ENCODE measurements around the gene DTYMK. TPM values are rescaled to one million over a fixed set of nuclear protein-coding genes. Genes with fewer than 3 reads are reported as not detected.

Gene DTYMK
- total RNA-seq, 2 experiments from 2014 or later = 4.8 to 6.0 TPM

GRCh38 chr2:241638940-241639339 is 47.7 kb downstream of the DTYMK start:
- Histone ChIP-seq H3K4me3 (ENCODE audit: low read length) (no peak overlapping the region), H3K4me1 (ENCODE audit: insufficient read depth, low read length) (peaks cover 45% of the 10 kb centered on the region), H3K9me3 (ENCODE audit: control insufficient read depth in 1 of 2, insufficient read depth in 1 of 2, low read length in 2 of 2) (no peaks in the 10 kb centered on the region), H3K27ac (ENCODE audit: low read depth in 1 of 2, low read length in 2 of 2) (no peak overlapping the region), H3K36me3 (ENCODE audit: insufficient read depth, low read length) (peaks cover 5% of the 10 kb centered on the region), H3K27me3 (ENCODE audit: control insufficient read depth in 1 of 2, insufficient read depth in 2 of 2, low read length in 2 of 2) (no peaks in the 10 kb centered on the region)
- ChIA-PET CTCF (no interaction called here), POLR2A (interaction anchor here (1.3 to 4.2 kb wide), 5 partner anchors 21 to 489 kb away, joined by 5 to 28 read pairs (median 14); partner anchors contain the start of genes DTYMK, HDLBP, ING5 and PPP1R7)
- ATAC-seq (ENCODE audit: poor library complexity) (no peak), DNase-seq (no peak)
- TF ChIP-seq, protein P1, sequence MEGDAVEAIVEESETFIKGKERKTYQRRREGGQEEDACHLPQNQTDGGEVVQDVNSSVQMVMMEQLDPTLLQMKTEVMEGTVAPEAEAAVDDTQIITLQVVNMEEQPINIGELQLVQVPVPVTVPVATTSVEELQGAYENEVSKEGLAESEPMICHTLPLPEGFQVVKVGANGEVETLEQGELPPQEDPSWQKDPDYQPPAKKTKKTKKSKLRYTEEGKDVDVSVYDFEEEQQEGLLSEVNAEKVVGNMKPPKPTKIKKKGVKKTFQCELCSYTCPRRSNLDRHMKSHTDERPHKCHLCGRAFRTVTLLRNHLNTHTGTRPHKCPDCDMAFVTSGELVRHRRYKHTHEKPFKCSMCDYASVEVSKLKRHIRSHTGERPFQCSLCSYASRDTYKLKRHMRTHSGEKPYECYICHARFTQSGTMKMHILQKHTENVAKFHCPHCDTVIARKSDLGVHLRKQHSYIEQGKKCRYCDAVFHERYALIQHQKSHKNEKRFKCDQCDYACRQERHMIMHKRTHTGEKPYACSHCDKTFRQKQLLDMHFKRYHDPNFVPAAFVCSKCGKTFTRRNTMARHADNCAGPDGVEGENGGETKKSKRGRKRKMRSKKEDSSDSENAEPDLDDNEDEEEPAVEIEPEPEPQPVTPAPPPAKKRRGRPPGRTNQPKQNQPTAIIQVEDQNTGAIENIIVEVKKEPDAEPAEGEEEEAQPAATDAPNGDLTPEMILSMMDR (IDR thresholded peaks at IDR 0.05) = no peak
- Mint-ChIP-seq H3K4me1 (ENCODE audit: low read depth) (peaks cover 65% of the 10 kb centered on the region), H3K9me3 (no peaks in the 10 kb centered on the region), H3K36me3 (ENCODE audit: low read depth) (peaks cover 24% of the 10 kb centered on the region), H3K4me3 (peak overlapping the region; percentile 94), H3K27ac (peak overlapping the region; percentile 84), H3K27me3 (no peaks in the 10 kb centered on the region)
- intact Hi-C loops (cut with DNase I, micrococcal nuclease) = loop anchor here (5.0 to 10.0 kb wide), 4 partner anchors 46 to 1054 kb away; partner anchors contain the start of genes CAPN10 (in 1 of the 2), D2HGDH (in 1 of the 2), DTYMK (in 1 of the 2) and ING5 (in 1 of the 2)

DNA sequence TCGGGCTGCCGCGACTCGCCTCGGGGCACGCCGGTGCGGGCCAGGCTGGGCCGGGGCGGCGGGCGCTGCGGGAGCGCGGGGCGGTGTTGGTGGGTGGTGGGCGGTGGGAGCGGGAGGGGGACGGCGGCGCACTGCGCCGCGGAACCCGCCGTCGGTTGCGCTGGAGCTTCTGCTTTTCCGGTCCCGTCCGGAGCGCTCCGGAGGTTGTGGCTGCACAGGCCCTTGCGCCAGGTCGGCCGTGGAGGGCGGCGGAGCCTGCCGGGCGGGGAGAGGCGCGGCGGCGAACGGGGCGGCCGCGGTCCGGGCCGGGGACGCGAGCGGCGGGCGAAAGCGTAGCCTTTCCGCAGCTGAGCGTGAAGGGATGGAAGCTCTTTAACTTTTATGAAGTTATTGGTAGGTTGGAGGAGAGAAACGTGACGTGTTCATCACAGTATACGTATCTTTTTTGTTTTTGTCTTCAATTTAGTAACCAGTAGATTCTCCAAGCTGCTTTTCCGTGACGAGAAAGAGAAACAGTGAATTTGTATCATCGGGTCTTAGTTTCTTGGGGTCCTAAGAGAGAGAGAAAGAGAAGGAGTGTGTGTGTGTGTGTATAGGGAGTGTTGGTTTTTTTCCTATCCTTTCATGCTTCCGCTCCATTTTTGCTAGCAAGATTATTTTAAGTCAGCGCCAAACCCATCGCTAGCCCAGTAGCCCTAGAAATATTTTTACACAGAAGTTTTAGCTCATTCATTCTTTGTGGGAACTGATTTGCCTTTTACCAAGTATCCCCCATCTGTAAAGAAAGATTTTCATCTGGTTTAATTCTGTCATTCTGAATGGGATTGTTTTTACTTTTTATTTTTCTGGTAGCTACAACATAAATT is 48.6 kb downstream of the DTYMK start:
- H3K27me3 ChIP-seq (ENCODE audit: control insufficient read depth in 1 of 2, insufficient read depth in 2 of 2, low read length in 2 of 2) = no peaks in the 10 kb centered on the region
- peak overlapping the region; percentile 84 for H3K27ac Mint-ChIP-seq
- H3K4me3 ChIP-seq (ENCODE audit: low read length) = peak overlapping the region; percentile 76
- ATAC-seq (ENCODE audit: poor library complexity) = peak; percentile 35
- H3K27ac ChIP-seq (ENCODE audit: low read depth in 1 of 2, low read length in 2 of 2) = peak overlapping the region; percentile 82 to 93
- peaks cover 12% of the 10 kb centered on the region for H3K36me3 ChIP-seq (ENCODE audit: insufficient read depth, low read length)
- peaks cover 33% of the 10 kb centered on the region for H3K36me3 Mint-ChIP-seq (ENCODE audit: low read depth)
- DNase-seq = peak in 5 of 14 experiments; percentile 16 to 29 (median 21)
- peaks cover 45% of the 10 kb centered on the region for H3K4me1 ChIP-seq (ENCODE audit: insufficient read depth, low read length)
- peak overlapping the region; percentile 95 for H3K4me3 Mint-ChIP-seq
- H3K4me1 Mint-ChIP-seq (ENCODE audit: low read depth) = peaks cover 61% of the 10 kb centered on the region
- TF ChIP-seq, protein P1 (IDR thresholded peaks at IDR 0.05) = no peak
- H3K27me3 Mint-ChIP-seq = no peaks in the 10 kb centered on the region
- ChIA-PET POLR2A (interaction anchor here (0.6 to 4.2 kb wide), 8 partner anchors 9 to 488 kb away, joined by 3 to 28 read pairs (median 9); partner anchors contain the start of genes DTYMK, HDLBP, ING5 and PPP1R7), CTCF (interaction anchor here (0.6 to 2.4 kb wide), 4 partner anchors 28 to 339 kb away, joined by 3 to 10 read pairs (median 5); partner anchors contain the start of gene ING5)
- no peaks in the 10 kb centered on the region for H3K9me3 Mint-ChIP-seq
- no peaks in the 10 kb centered on the region for H3K9me3 ChIP-seq (ENCODE audit: control insufficient read depth in 1 of 2, insufficient read depth in 1 of 2, low read length in 2 of 2)
- intact Hi-C loops (cut with DNase I, micrococcal nuclease) = loop anchor here (1.0 to 10.0 kb wide), 7 partner anchors 19 to 1053 kb away; partner anchors contain the start of genes DTYMK (in 2 of the 2), CAPN10 (in 1 of the 2), D2HGDH (in 1 of the 2) and HDLBP (in 1 of the 2)

DNA sequence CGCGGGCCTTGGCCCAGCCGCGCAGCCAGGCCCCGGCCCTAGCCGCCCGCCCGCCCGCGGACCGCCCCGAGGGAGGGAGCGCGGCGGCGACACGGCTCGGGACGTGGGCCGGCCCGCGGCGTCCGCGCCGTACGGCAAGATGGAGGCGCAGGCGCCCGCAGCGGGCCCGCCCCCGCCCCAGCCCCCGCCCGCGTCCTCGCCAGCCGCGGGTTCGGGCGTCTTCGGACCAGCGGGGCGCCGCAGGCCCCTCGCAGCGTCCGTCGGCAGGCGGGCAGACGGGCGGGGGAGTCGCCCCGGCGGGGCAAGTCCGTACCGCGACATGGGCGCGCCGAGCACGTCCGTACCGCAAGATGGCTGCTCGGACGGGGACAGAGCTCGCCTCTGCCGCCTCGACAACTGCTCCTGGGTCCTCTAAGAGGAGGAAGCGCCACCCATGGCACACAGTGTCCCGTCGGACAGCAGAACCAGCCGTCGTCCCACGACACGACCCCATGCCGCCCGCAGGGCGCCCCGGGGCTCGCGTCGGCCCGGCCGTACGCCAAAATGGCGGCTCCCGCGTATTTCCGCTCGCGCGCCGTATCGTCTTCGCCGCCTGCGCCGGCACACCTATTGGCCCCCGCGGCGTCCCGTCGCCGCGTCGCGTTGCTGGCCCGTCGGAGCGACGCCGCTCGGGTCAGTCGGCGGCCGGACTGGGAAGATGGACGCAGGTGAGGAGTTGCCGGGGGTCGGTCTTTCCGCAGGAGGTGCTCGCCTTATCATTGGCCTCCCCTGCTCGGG is 49.4 kb downstream of the DTYMK start, which contains the start of the genes ATG4B and THAP4:
Gene ATG4B, plus strand, starts transcription at position 676 of the 777 bp plus-strand sequence. Its CDS starts 22 bp downstream, at position 698.
Gene THAP4, minus strand, starts transcription at position 141 of the 777 bp plus-strand sequence. CDS start 141 bp downstream, outside the sequence.
- peak within 1 kb of the TSS; percentile 95 for H3K4me3 Mint-ChIP-seq
- intact Hi-C loops (cut with DNase I, micrococcal nuclease) = loop anchor here (1.0 to 10.0 kb wide), 7 partner anchors 18 to 1052 kb away; partner anchors contain the start of genes DTYMK (in 2 of the 2), CAPN10 (in 1 of the 2), D2HGDH (in 1 of the 2) and HDLBP (in 1 of the 2)
- CTCF ChIA-PET = interaction anchor here (0.6 to 2.4 kb wide), 5 partner anchors 27 to 1612 kb away, joined by 3 to 10 read pairs (median 5); partner anchors contain the start of gene ING5
- POLR2A ChIA-PET = interaction anchor here (0.6 to 4.2 kb wide), 9 partner anchors 8 to 487 kb away, joined by 3 to 28 read pairs (median 5); partner anchors contain the start of genes DTYMK, HDLBP, ING5 and PPP1R7
- Histone ChIP-seq H3K27ac (ENCODE audit: low read depth in 1 of 2, low read length in 2 of 2) (peak within 1 kb of the TSS; percentile 82 to 93), H3K27me3 (ENCODE audit: control insufficient read depth in 1 of 2, insufficient read depth in 2 of 2, low read length in 2 of 2) (no peaks in the 10 kb centered on the region), H3K4me1 (ENCODE audit: insufficient read depth, low read length) (peaks cover 45% of the 10 kb centered on the region), H3K36me3 (ENCODE audit: insufficient read depth, low read length) (peaks cover 20% of the 10 kb centered on the region), H3K4me3 (ENCODE audit: low read length) (peak within 1 kb of the TSS; percentile 76), H3K9me3 (ENCODE audit: control insufficient read depth in 1 of 2, insufficient read depth in 1 of 2, low read length in 2 of 2) (no peaks in the 10 kb centered on the region)
- H3K9me3 Mint-ChIP-seq = no peaks in the 10 kb centered on the region
- peak; percentile 52 to 89 (median 68) for DNase-seq
- H3K4me1 Mint-ChIP-seq (ENCODE audit: low read depth) = peaks cover 56% of the 10 kb centered on the region
- ATAC-seq (ENCODE audit: poor library complexity) = peak; percentile 66
- H3K27ac Mint-ChIP-seq = peak within 1 kb of the TSS; percentile 84
- H3K27me3 Mint-ChIP-seq = no peaks in the 10 kb centered on the region
- TF ChIP-seq, protein P1 (IDR thresholded peaks at IDR 0.05) = no peak
- H3K36me3 Mint-ChIP-seq (ENCODE audit: low read depth) = peaks cover 42% of the 10 kb centered on the region

Measured in CD4-positive, alpha-beta T cell (primary cell).